GM19438 (cell line): Measurements from ENCODE around the gene HSPB9.

Source experiments
- ATAC-seq: cut with Tn5 transposase; IDR thresholded peaks from one replicate; pipeline ENCODE4 v1.9.1; 2021; ENCODE audit warnings: low read depth; ENCODE audit not compliant: unreplicated experiment

HSPB9 gene

DNA sequence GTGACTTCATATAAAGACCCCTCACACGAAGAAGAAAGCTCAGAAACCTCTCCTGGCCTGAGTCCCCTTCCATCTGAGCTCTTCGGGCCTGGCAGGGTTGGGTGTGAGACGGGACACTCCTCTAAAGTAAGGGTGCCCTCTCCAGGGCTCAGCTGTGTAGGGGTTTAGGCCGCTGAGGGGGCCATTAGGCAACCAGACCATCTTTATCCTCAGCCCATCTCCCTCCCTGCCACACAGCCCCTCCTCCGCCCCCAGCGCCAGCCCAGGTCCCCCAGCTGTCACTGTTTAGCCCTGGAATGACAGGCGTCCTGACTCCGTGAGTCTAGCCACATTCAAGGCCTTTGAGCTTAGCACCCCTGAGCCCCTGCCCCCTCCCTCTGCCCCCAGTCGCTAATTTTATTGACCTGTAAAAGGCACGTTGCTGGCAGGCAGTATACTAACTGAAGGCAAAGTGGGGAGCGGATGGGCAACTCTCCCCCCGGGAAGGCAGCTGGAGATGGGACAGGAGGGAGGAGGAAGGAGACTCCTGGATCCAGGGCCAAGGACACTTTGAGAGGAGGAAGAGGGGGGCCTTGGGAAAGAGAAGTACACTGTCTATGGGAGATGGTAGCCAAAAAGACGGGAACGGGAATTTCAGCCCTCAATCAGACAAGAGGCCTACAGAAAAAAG, 23.7 kb upstream of the HSPB9 start:
- no peak for ATAC-seq

DNA sequence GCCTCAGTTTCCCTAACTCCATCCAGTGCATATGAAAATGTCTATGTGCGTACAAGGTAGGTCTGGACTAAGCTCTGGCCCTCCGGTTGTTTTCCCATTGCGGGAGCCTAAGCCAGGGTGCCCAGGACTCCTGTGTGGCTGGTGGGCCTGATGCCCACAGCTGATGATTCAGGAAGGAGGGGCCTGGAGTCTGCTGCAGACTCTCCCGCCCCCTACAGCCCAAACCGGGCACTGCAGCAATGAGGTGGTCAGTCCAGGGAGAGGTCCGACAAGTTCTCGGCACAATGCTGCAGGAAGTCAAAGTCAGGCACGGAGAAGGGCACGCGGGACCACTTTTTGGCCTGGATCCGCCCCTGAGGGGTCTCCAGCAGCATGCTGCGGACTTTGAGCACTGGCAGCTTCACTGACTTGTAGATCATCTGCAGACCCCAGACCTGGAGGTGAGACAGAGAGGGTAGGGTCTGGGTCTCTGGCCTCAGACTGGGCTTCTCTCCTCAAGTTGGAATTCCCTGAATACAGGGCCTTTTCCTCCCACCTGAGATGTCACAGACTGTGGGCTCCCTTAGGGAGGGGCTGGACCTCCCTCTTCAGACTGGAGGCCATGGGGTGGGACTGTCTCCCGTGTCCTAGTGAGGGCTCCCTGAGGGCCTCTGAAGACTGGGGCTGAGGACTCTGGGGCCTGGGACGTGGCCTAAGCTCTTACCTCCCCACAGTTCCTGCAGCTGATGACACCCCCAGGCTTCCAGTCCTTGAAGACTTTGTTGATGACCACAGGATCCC, 20.9 kb upstream of the HSPB9 start:
- ATAC-seq, result no peak

DNA sequence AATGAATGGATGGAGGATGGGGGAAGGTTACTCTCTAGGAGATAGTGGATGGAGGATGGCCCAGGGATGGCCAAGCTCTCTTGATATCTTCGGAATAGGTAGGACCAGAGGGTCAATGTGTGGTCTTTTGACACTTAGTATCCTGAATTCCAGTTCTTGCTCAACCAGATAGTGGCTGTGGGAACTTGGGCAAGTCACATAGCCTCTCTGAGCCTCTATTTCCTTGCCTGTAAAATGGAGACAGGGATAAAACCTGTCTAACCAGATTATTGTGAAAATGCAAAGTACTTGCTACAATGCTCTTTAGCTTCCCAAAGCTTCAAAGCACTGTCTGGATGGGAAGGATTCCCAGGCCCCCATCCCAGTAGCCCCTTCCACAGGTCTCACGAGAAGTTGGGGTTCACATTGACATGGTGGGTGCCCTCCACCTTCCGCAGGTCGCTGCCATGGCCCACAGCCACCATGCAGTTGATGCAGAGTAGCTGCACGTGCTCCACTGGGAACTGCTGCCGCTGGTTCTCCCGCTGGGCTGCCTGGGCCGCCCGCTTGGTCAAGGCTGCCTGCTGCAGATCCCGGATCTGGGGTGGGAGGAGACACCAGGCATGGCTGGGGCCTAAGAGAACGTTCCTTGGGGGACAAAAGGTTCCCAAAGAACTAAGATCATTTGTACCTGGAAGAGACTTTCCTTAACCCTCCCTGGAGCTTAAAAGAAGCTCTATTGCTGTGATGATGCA, 19.2 kb upstream of the HSPB9 start:
- no peak for ATAC-seq

DNA sequence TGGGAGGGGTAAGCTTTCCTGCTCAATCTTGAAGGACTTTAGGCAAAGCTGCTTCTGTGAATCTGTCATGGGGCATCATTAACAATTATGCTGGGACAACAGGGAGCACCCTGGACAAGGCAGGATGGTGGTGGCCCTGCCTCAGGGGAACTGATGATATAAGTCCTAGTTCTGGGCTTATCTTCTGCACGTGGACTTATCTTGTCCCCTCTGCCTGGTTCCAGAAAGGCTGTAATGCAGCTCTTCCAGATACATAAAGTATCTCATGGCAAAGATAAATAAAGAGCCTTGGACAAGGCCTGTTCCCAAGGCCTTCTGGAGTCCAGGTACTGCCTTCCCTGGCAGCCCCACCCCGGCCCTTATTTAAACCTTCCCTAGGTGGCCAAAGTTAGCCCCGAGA, 18.3 kb upstream of the HSPB9 start:
- ATAC-seq, result no peak

DNA sequence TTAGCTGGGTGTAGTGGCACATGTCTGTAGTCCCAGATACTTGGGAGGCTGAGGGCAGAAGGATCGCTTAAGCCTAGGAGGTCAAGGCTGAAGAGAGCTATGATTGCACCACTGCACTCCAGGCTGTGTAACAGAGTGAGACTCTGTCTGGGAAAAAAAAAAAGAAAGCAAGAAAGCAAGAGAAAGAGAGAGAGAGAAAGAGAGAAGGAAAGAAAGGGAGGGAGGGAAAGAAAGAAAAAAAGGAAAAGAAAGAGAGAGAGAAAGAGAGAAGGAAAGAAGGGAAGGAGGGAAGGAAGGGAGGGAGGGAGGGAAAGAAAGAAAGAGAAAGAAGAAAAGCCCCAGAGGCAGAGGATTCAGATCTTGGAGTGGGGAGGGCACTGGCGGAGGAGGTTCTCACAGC, 16.6 kb upstream of the HSPB9 start:
- no peak for ATAC-seq

DNA sequence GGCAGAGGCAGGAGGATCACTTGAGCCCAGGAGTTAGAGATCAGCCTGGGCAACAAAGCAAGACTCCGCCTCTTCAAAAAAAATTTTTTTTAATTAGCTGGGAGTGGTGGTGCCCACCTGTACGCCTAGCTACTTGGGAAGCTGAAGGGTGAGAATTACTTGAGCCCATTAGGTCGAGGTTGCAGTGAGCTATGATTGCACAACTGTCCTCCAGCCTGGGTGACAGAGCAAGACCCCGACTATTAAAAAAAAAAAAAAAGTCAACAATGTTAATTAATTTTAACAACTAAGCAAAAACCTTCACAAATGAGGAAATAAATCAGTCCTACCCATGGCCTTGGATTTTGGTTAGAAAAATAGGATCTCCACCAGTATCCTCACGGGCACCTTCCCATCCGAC, 15.5 kb upstream of the HSPB9 start:
- no peak for ATAC-seq

DNA sequence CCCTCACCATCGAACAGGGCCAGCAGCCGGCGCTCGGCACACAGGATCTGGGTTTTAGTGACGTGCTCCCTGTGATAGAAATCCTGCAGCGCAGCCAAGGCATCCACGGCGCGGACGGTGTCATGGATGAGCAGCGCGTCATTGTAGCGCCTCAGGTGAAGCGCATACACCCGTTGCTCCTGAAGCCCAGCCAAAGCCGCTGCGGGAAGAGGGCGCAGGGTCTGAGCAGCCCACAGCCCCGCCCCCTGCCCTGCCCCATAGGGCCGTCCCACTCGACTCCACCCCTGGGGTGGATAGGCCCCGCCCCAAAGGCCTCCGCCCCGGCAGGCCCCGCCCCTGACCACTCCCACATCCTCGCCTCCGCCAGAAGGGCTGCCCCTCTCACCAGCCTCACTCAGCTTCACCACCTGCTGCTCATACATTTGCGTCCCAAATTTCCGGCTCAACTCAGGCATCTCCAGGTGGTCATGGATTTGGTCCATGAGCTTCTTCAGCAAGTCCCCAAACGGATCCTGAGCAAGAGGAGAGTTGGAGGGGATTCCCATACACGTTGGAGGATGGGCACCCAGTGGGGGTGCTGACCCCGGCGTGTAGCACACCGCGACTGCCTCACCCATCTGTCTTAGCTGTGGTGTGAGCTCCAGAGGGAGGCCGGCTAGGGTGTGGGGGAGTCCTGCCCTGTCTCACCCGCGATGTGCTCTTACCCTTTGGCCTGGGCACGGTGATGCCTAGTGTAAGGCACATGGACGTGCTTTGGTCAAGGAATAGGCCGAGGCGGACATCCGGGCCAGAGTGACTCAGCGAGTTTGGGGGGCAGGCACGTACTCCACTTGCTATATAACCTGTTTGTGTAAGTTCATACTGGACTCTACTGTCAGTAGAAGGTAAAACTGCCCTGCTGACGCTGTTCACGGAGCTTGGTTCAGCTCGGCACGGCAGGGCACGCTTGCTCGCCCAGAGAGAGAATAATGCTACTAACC, 14.7 kb upstream of the HSPB9 start:
- ATAC-seq, result peak; percentile 64

DNA sequence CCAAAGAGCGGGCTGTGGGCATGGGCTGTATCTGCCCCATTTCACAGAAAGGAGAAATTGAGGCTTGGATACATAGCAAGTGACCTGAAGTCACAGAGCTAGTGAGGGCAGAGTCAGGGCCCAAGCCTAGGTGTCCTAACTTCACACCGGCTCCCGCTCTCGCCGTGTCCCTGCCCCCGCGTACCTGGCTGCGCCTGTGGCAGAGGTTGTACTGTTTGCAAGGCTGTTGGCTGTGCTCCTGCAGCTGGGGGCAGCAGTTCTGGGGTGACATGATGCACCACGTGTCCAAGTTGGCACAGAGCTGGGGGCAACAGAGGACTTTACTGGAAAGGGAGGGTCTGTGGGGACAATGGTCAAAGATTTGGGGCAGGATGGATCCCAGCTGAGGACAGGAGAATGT, 13.5 kb upstream of the HSPB9 start:
- no peak for ATAC-seq

DNA sequence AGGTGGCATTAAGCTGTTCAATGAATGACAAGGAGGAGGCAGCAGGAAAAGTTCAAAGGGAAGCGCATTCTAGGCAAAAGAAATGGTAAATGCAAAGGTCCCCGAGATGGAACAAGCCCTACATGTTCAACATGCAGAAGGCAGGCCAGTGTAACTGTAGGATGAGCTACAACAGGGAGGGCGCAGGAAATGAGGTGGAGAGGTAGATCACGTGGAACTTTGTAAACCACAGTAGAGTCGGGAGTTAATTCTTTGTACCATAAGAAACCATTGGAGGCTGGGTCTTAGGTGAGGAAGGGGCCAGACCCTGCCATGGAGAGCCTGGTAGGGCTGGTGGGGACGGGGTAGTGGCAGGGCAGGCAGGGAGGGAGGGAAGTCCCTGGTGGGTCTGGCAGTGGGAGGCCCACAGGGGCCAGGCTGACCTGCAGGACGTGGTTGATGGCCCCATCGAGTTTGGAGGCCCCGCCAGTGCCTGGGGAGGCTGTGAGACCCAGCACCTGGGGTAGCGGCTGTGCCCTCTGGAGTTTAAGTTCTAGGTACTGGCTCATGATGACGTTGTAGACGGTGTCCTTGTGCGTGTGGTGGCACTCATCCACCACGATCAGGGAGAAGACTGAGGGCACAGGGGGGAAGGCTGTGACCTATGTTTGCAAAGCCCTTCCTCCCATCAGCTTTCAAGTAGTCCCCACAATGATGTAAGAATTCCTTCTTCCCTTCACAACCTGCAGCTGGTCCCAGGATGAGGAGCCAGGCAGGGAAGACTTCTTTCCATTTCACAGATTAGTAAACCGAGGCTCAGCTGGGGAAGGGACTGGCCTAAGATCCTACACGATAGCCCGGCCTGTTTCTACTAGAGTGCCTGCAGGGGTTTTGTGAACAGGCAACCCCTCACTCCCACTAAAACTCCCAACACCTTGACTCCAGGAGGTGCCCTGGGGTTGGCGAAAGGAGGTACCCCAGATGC, 12.0 kb upstream of the HSPB9 start:
- no peak for ATAC-seq

DNA sequence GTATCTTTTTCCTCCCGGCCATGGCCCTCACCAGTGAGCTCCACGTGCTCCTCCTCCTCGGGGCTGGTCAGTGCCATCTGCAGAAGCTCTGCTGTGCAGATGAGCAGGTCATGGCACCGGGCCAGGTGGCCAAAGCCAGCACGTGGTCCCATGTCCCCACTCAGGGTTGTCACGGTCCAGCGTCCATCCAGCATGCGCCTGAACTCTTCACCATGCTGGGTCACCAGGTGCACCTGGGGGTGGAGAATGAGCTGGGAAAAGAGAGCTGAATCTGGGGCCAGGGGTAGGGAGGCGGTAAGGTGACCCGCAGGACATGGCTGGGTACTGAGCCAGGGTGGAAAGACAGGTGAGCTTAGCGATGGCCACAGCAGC, 11.4 kb upstream of the HSPB9 start:
- ATAC-seq, result no peak

DNA sequence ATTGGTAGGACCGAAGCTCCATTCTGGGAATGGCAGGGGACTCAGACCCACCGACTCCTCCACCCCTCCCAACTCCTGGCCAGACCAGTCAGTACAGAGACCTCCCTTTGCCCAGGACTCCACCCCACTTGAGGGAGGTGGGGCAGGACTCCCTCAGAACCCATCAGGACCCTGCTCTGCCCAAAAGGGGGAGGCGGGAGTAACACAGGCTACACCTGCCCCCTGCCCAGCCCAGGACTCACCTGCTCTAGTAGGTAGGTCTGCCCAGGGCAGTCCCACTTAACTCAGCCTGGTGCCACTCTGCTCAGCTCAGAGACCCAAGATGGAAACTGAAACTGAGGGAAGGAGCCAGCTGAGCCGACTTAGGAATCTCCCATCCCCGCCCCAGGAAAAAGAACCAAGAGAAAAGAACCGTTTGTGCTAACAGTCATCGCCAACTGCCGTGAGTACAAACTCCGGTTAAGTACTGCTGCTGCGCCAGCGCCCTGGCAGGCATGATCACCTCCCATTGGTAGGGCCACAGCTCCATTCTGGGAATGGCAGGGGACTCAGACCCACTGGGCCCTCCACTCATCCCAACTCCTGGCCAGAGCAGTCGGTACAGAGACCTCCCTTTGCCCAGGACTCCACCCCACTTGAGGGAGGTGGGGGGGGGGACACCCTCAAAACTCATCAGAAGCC, 10.6 kb upstream of the HSPB9 start:
- ATAC-seq, result peak; percentile 14

DNA sequence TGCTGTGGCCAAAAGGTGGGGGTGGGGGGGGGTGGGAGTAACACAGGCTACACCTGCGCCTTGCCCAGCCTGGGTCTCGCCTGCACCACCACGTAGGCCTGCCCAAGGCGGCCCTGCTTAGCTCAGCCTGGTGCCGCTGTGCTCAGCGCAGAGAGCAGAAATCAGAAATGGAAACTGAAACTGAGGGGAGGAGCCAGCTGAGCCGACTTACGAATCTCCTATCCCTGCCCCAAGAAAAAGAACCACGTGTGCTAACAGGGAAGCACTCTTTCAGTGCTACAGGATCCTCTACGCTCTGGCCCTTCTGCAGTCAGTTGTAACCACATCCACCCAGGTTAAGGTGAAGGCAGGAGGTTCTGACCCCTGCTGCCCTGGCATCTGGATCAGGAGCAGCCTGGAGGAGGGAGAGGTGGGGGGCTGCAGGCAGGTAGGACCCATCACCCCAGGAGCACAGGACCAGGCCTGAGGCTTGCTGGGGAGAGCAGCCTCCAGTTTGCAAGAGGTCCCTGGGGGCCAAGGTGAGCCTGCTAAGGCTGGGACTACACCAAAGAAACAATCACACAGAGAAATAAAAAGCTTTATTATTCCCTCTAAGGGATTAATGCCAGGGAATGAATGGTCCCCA, 9.9 kb upstream of the HSPB9 start, which contains the start of gene DHX58:
Gene DHX58, minus strand, starts transcription at position 163 of the 625 bp plus-strand sequence. CDS start 822 bp downstream, outside the sequence.
- peak; percentile 63 for ATAC-seq

DNA sequence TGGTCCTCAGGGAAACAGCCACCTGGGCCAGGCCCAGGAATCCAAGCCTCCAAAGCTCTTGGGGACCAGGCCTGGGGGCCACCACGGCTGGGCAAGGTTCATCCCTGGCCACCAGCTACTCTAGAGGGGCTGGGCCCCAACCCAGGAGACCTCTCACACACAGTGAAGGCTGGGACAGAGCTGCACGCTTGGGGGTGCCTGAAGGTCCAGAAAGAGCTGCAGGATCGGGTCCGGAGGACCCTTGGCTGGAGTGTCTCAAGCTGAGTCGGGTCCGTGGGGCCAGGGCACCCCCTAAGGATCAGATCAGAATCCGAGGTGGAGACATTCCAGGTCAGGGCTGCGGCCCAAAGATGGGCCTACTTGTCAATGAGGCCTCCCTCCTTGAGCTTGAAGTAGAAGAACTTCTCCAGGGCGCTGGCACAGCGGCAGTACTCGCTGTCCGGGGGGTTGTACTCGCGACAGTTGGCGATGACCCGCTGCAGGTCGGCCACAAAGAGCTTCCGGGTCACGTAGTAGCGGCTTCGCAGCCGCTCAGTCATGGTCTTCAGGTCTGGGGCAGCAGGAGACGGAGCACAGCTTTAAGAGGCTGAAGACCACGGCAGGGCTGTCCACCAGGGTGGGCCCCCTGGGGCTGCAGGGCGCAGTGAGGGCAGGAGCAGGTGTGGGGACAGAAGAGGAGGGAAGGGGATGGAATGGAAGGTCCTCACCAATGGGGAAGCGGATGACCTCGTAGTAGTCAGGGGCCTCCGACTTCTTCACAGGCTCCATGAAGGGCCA, 9.1 kb upstream of the HSPB9 start:
- no peak for ATAC-seq

DNA sequence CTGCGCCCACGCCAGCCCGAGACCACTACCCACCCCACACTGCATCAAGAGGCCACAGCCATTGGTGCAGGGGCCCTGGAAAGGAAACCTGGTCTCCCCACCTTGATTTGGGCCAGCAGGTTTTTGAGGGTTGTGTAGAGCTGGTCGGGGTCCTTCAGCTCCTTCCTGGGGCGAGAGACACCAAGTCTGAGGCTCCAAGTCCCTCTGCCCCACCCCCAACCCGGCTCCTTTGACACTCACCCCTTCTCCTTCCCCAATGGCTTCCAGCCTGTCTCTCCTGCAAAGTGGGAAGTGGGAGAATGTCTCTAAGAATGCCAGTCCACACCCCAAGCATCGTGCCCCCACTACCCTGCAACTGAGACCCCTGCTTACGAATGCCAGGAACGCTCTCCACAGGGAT, 8.5 kb upstream of the HSPB9 start:
- ATAC-seq, result no peak

DNA sequence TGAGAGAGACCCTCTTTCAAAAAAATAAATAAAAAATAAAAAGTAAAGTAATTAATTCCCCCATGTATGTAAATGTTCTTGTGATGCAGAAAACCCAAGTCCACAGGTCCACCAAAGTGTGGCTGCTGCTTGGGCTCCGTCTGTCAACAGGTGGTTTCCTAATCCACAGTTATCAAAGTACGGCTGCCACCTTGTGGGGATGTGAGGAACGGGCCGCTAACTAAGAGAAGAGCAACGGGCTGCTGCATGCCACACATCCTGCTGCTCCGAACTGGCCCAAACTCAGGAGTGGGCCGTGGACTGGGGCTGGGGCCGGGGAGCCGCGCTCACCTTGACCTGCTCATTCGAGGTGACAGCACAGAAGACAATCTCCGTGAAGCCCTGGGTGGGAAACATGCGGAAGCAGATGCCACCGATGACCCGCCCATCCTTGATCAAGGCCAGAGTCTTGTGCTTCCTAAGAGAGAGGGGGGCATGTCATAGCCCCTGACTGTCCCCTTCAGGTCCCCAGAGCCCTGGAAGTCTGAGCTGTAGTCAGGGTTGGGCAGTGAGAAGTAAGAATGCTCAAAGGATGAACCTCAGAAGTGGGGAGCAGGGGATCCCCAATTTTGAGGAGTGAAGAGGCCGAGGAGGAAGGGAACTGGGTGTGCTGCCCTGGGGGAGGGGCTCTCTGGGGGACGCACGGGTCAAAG, 5.8 kb upstream of the HSPB9 start:
- no peak for ATAC-seq

DNA sequence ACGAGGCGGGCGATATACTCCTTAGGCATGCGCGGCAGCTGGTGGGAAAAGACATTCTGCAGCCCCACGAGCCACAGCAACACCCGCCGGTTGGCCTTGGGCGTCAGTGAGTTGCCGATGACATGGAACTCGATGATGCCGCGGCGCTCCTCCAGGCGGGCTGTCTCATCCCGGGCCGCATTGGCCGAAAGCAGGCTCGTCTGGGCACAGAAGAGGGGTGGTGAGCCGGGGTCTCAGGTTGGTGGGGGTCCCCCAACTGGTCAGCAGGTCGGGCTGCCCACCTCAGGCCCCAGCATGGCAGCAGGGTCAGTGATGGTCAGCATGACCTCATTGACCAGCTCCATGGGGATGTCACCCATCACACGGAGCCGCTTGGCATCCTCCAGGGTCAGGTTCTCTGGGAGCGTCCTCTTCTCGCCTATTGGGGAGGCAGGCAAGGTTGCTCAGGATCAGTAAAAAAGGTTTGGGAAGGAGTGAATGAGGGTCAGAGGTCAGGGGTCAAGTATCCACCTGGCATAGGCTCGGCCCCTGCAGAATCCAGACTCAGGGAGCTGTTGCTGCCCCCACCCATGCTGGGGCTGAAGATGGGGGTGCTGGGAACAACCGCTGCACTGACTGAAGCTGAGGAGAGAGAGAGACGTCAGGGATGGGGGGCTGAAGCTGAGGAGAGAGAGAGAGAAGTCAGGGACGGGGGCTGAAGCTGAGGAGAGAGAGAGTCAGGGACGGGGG, 5.0 kb upstream of the HSPB9 start:
- no peak for ATAC-seq
